Dendritic cell treated with granulocyte-macrophage colony-stimulating factor and Interleukin-4, amounts not matched to agents 40 ng/mL and 50 ng/mL, for 4 days (primary cell): Measurements from ENCODE around the gene SCART1.
"Not testable (repeated sequence)": the region's sequence is repeated elsewhere in the genome, so short reads cannot be mapped to it uniquely, and the experiment has no call there.

ENCODE experiments used
- H3K27ac Mint-ChIP-seq: one replicate; pipeline ENCODE4 v1.8.0; 2022; ENCODE audit warnings: mild to moderate bottlenecking, mixed read lengths
- H3K27me3 Mint-ChIP-seq: one replicate; pipeline ENCODE4 v1.8.0; 2022; ENCODE audit warnings: mild to moderate bottlenecking, mixed read lengths
- H3K36me3 Mint-ChIP-seq: one replicate; pipeline ENCODE4 v1.8.0; 2022; ENCODE audit warnings: low read depth, mixed read lengths
- H3K4me1 Mint-ChIP-seq: one replicate; pipeline ENCODE4 v1.8.0; 2022; ENCODE audit warnings: low read depth, mixed read lengths
- H3K4me3 Mint-ChIP-seq: one replicate; pipeline ENCODE4 v1.8.0; 2022; ENCODE audit warnings: mild to moderate bottlenecking, moderate library complexity, mixed read lengths
- H3K9me3 Mint-ChIP-seq: one replicate; pipeline ENCODE4 v1.8.0; 2022; ENCODE audit warnings: mixed read lengths
- intact Hi-C: fragments of 100-400 bp; cut with micrococcal nuclease; formaldehyde crosslinking; loops from one replicate; pipeline ENCODE4 v1.15.0; 2022

The SCART1 gene

GRCh38 chr10:133422223-133422806 lies 31.4 kb upstream of the SCART1 start:
- Mint-ChIP-seq H3K36me3 (peaks cover 38% of the 10 kb centered on the region), H3K27ac (no peak overlapping the region), H3K4me1 (peaks cover 8% of the 10 kb centered on the region), H3K27me3 (peaks cover 31% of the 10 kb centered on the region), H3K4me3 (no peak overlapping the region), H3K9me3 (no peaks in the 10 kb centered on the region)
- intact Hi-C loops: no loop called here

GRCh38 chr10:133422807-133423771 lies 30.7 kb upstream of the SCART1 start:
- peaks cover 33% of the 10 kb centered on the region for H3K36me3 Mint-ChIP-seq
- no peak overlapping the region for H3K4me3 Mint-ChIP-seq
- H3K9me3 Mint-ChIP-seq: no peaks in the 10 kb centered on the region
- H3K4me1 Mint-ChIP-seq: peaks cover 8% of the 10 kb centered on the region
- intact Hi-C loops: no loop called here
- peaks cover 31% of the 10 kb centered on the region for H3K27me3 Mint-ChIP-seq
- H3K27ac Mint-ChIP-seq: no peak overlapping the region

GRCh38 chr10:133424102-133424501 lies 29.6 kb upstream of the SCART1 start:
- Mint-ChIP-seq H3K27me3 (peaks cover 31% of the 10 kb centered on the region), H3K36me3 (peaks cover 23% of the 10 kb centered on the region)
- H3K4me3 Mint-ChIP-seq, H3K27ac Mint-ChIP-seq, H3K4me1 Mint-ChIP-seq, H3K9me3 Mint-ChIP-seq, intact Hi-C loops: not testable (repeated sequence)

GRCh38 chr10:133424601-133425000 lies 29.1 kb upstream of the SCART1 start, which contains the start of gene SPRN:
SPRN (minus strand) TSS chr10:133424625; CDS start chr10:133423681, 944 bp downstream.
- H3K27me3 Mint-ChIP-seq: peaks cover 35% of the 10 kb centered on the region
- not testable (repeated sequence) for H3K9me3 Mint-ChIP-seq, H3K4me3 Mint-ChIP-seq

GRCh38 chr10:133429571-133429970 lies 24.2 kb upstream of the SCART1 start:
- H3K9me3 Mint-ChIP-seq, H3K4me3 Mint-ChIP-seq, H3K27ac Mint-ChIP-seq, H3K4me1 Mint-ChIP-seq, H3K36me3 Mint-ChIP-seq, intact Hi-C loops, H3K27me3 Mint-ChIP-seq: not testable (repeated sequence)

More at GRCh38 chr10:133424601-133425000, 29.1 kb upstream of the SCART1 start, which contains the start of gene SPRN:
- H3K27ac Mint-ChIP-seq, H3K4me1 Mint-ChIP-seq, intact Hi-C loops: not testable (repeated sequence)
- H3K36me3 Mint-ChIP-seq: peaks cover 18% of the 10 kb centered on the region

- H3K4me1 Mint-ChIP-seq, H3K9me3 Mint-ChIP-seq, H3K27ac Mint-ChIP-seq, H3K4me3 Mint-ChIP-seq, intact Hi-C loops, H3K36me3 Mint-ChIP-seq: not testable (repeated sequence)
- peaks cover 15% of the 10 kb centered on the region for H3K27me3 Mint-ChIP-seq
Measured at GRCh38 chr10:133431888-133432613, 21.7 kb upstream of the SCART1 start.

- intact Hi-C loops, H3K4me3 Mint-ChIP-seq, H3K27ac Mint-ChIP-seq, H3K36me3 Mint-ChIP-seq, H3K9me3 Mint-ChIP-seq, H3K4me1 Mint-ChIP-seq: not testable (repeated sequence)
- H3K27me3 Mint-ChIP-seq: peaks cover 17% of the 10 kb centered on the region
Measured at GRCh38 chr10:133432789-133433188, 21.0 kb upstream of the SCART1 start.

- H3K4me1 Mint-ChIP-seq: peaks cover 11% of the 10 kb centered on the region
- no peak overlapping the region for H3K27ac Mint-ChIP-seq
- intact Hi-C loops: no loop called here
- H3K27me3 Mint-ChIP-seq: peaks cover 12% of the 10 kb centered on the region
- H3K4me3 Mint-ChIP-seq: no peak overlapping the region
- H3K36me3 Mint-ChIP-seq: no peaks in the 10 kb centered on the region
- no peaks in the 10 kb centered on the region for H3K9me3 Mint-ChIP-seq
Measured at GRCh38 chr10:133438711-133439273, 15.0 kb upstream of the SCART1 start.

- intact Hi-C loops: loop anchor here (5.0 kb wide), 1 partner anchor 133 kb away; no protein-coding TSS in a partner anchor
- Mint-ChIP-seq H3K27ac (no peak overlapping the region), H3K4me1 (peaks cover 11% of the 10 kb centered on the region), H3K9me3 (peaks cover 2% of the 10 kb centered on the region), H3K4me3 (no peak overlapping the region), H3K27me3 (peaks cover 11% of the 10 kb centered on the region), H3K36me3 (no peaks in the 10 kb centered on the region)
Measured at GRCh38 chr10:133439517-133440461, 14.0 kb upstream of the SCART1 start.

GRCh38 chr10:133440633-133441285 lies 13.0 kb upstream of the SCART1 start:
- H3K4me1 Mint-ChIP-seq: peaks cover 11% of the 10 kb centered on the region

GRCh38 chr10:133441356-133441755 lies 12.4 kb upstream of the SCART1 start:
- peaks cover 15% of the 10 kb centered on the region for H3K9me3 Mint-ChIP-seq
- intact Hi-C loops: loop anchor here (5.0 kb wide), 1 partner anchor 131 kb away; no protein-coding TSS in a partner anchor
- peaks cover 11% of the 10 kb centered on the region for H3K4me1 Mint-ChIP-seq
- not testable (repeated sequence) for H3K36me3 Mint-ChIP-seq, H3K27ac Mint-ChIP-seq, H3K4me3 Mint-ChIP-seq
- peaks cover 14% of the 10 kb centered on the region for H3K27me3 Mint-ChIP-seq

More at GRCh38 chr10:133440633-133441285, 13.0 kb upstream of the SCART1 start:
- peaks cover 11% of the 10 kb centered on the region for H3K9me3 Mint-ChIP-seq
- no peaks in the 10 kb centered on the region for H3K36me3 Mint-ChIP-seq
- no peak overlapping the region for H3K27ac Mint-ChIP-seq
- H3K4me3 Mint-ChIP-seq: no peak overlapping the region
- intact Hi-C loops: loop anchor here (5.0 kb wide), 1 partner anchor 132 kb away; no protein-coding TSS in a partner anchor
- H3K27me3 Mint-ChIP-seq: peaks cover 16% of the 10 kb centered on the region

GRCh38 chr10:133441780-133442179 lies 12.0 kb upstream of the SCART1 start:
- peaks cover 19% of the 10 kb centered on the region for H3K9me3 Mint-ChIP-seq
- peaks cover 15% of the 10 kb centered on the region for H3K27me3 Mint-ChIP-seq
- no peaks in the 10 kb centered on the region for H3K36me3 Mint-ChIP-seq
- no peak overlapping the region for H3K4me3 Mint-ChIP-seq
- H3K27ac Mint-ChIP-seq: no peak overlapping the region
- intact Hi-C loops: loop anchor here (5.0 kb wide), 1 partner anchor 131 kb away; no protein-coding TSS in a partner anchor
- peaks cover 11% of the 10 kb centered on the region for H3K4me1 Mint-ChIP-seq
